ENCODE measurements around the gene LEP.
A peak's percentile ranks its signal among the peaks of the same experiment; 100 is the strongest.

GRCh38 chr7:128266883-128267594 is 26.0 kb downstream of the LEP start:
- no peak for TF ChIP-seq AFF4 (CRISPR knock-in tag; IDR thresholded peaks at IDR 0.05; ENCODE audit: borderline replicate concordance)
- TF ChIP-seq CTCF (IDR thresholded peaks at IDR 0.05) = no peak
- TF ChIP-seq, protein P1, sequence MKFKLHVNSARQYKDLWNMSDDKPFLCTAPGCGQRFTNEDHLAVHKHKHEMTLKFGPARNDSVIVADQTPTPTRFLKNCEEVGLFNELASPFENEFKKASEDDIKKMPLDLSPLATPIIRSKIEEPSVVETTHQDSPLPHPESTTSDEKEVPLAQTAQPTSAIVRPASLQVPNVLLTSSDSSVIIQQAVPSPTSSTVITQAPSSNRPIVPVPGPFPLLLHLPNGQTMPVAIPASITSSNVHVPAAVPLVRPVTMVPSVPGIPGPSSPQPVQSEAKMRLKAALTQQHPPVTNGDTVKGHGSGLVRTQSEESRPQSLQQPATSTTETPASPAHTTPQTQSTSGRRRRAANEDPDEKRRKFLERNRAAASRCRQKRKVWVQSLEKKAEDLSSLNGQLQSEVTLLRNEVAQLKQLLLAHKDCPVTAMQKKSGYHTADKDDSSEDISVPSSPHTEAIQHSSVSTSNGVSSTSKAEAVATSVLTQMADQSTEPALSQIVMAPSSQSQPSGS (CRISPR knock-in tag; IDR thresholded peaks at IDR 0.05; ENCODE audit: borderline replicate concordance, low read depth) = no peak
- TF ChIP-seq, protein P2, sequence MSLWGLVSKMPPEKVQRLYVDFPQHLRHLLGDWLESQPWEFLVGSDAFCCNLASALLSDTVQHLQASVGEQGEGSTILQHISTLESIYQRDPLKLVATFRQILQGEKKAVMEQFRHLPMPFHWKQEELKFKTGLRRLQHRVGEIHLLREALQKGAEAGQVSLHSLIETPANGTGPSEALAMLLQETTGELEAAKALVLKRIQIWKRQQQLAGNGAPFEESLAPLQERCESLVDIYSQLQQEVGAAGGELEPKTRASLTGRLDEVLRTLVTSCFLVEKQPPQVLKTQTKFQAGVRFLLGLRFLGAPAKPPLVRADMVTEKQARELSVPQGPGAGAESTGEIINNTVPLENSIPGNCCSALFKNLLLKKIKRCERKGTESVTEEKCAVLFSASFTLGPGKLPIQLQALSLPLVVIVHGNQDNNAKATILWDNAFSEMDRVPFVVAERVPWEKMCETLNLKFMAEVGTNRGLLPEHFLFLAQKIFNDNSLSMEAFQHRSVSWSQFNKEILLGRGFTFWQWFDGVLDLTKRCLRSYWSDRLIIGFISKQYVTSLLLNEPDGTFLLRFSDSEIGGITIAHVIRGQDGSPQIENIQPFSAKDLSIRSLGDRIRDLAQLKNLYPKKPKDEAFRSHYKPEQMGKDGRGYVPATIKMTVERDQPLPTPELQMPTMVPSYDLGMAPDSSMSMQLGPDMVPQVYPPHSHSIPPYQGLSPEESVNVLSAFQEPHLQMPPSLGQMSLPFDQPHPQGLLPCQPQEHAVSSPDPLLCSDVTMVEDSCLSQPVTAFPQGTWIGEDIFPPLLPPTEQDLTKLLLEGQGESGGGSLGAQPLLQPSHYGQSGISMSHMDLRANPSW (CRISPR knock-in tag; conservative IDR thresholded peaks at IDR 0.05; ENCODE audit: low read depth) = no peak
- TF ChIP-seq IRF2 (CRISPR knock-in tag; IDR thresholded peaks at IDR 0.05; ENCODE audit: borderline replicate concordance, low read depth) = no peak
- TF ChIP-seq RELA (CRISPR knock-in tag; IDR thresholded peaks at IDR 0.05; ENCODE audit: borderline replicate concordance) = no peak
- peak; percentile 93 for TF ChIP-seq ATF3 (CRISPR knock-in tag; conservative IDR thresholded peaks at IDR 0.05)
- no peak for TF ChIP-seq FOXK1 (CRISPR knock-in tag; IDR thresholded peaks at IDR 0.05)
- TF ChIP-seq ZNF121 (CRISPR knock-in tag; IDR thresholded peaks at IDR 0.05) = 0 out of 2 replicates have a peak, but pooled peaks have one; percentile 18
- TF ChIP-seq, protein P3, sequence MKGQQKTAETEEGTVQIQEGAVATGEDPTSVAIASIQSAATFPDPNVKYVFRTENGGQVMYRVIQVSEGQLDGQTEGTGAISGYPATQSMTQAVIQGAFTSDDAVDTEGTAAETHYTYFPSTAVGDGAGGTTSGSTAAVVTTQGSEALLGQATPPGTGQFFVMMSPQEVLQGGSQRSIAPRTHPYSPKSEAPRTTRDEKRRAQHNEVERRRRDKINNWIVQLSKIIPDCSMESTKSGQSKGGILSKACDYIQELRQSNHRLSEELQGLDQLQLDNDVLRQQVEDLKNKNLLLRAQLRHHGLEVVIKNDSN (CRISPR knock-in tag; IDR thresholded peaks at IDR 0.05) = no peak
- TF ChIP-seq NR1H2 (CRISPR knock-in tag; IDR thresholded peaks at IDR 0.05) = no peak

Measured in WTC11 (cell line).